Activated CD4-positive, CD25-positive, alpha-beta regulatory T cell treated with anti-CD3 and anti-CD28 coated beads, Interleukin-2, amount 50 U/mL, for 24 hours (primary cell): Measurements from ENCODE around the gene CRHR2.
A peak's percentile ranks its signal among the peaks of the same experiment; 100 is the strongest.

Experiments
- ATAC-seq, 2 donors: fragments of 150-1000 bp; cut with Tn5 transposase; one replicate each; pipeline ENCODE4 v1.10.0; 2021; ENCODE audit warnings: mild to moderate bottlenecking in 1 of 2, moderate library complexity in 1 of 2

Gene CRHR2

GRCh38 chr7:30616318-30616717 lies 65.9 kb downstream of the CRHR2 start:
- ATAC-seq: no peak

GRCh38 chr7:30613366-30614325 lies 68.6 kb downstream of the CRHR2 start:
- peak; percentile 44 to 59 for ATAC-seq

GRCh38 chr7:30612658-30613265 lies 69.5 kb downstream of the CRHR2 start:
- ATAC-seq: peak in 1 of 2 donors; percentile 62

GRCh38 chr7:30605832-30606231 lies 76.4 kb downstream of the CRHR2 start:
- no peak for ATAC-seq

- ATAC-seq: no peak
Observed at GRCh38 chr7:30604901-30605300, 77.4 kb downstream of the CRHR2 start.
